GM12892 (cell line): ENCODE results near the gene KRIT1.
"Not testable (repeated sequence)": the region's sequence is repeated elsewhere in the genome, so short reads cannot be mapped to it uniquely, and the experiment has no call there.

Experiments used
- POLR2A ChIP-seq: IDR thresholded peaks from 2 replicates; pipeline ENCODE4 v1.6.1; 2011; ENCODE audit warnings: low read depth, low read length, control low read depth
- POLR2AphosphoS5 ChIP-seq: IDR thresholded peaks from 2 replicates; pipeline ENCODE4 v1.6.1; 2011; ENCODE audit warnings: low read depth, low read length, control low read depth
- TAF1 ChIP-seq: IDR thresholded peaks from 2 replicates; pipeline ENCODE4 v1.6.1; 2011; ENCODE audit warnings: low read depth, mild to moderate bottlenecking, control low read depth, low read length, borderline replicate concordance

GRCh38 chr7:92169529-92169928 lies 76.2 kb downstream of the KRIT1 start:
- TF ChIP-seq POLR2A, POLR2AphosphoS5, TAF1: not testable (repeated sequence)
